Subcutaneous adipose tissue (tissue), 4 donors: ENCODE data around the gene KLF7. TPM values are rescaled to one million over a fixed set of nuclear protein-coding genes. Genes with fewer than 3 reads are reported as not detected.

Experiments
- CTCF ChIP-seq: fragments of 450-650 bp; IDR thresholded peaks from one replicate; pipeline ENCODE4 v1.5.1; 2016; ENCODE audit warnings: low read depth, mild to moderate bottlenecking, control low read depth, antibody characterized with exemption, moderate library complexity
- total RNA-seq, 4 donors: library from RNA; depleted of rRNA; stranded (reverse); fragments of >200 nt; gene quantifications; one replicate each; pipeline ENCODE4 v1.1.0, GENCODE V29; 2016

KLF7 gene
- total RNA-seq, 4 donors from 2014 or later: 25.7 to 34.1 (median 28.7) TPM

GRCh38 chr2:207166349-207167098 is 776 bp upstream of the KLF7 start:
- no peak for TF ChIP-seq CTCF

- TF ChIP-seq CTCF: no peak
These were observed 246 bp upstream of the KLF7 start for GRCh38 chr2:207166039-207166348.

- TF ChIP-seq CTCF: no peak
These were observed 1.5 kb downstream of the KLF7 start for GRCh38 chr2:207164006-207164831.

GRCh38 chr2:207163756-207164005 is 2.1 kb downstream of the KLF7 start:
- no peak for TF ChIP-seq CTCF

- no peak for TF ChIP-seq CTCF
These were observed 2.5 kb downstream of the KLF7 start for GRCh38 chr2:207163053-207163755.

GRCh38 chr2:207162316-207162715 is 3.4 kb downstream of the KLF7 start:
- no peak for TF ChIP-seq CTCF
